SU-DHL-6 (cell line): Measurements from ENCODE around the gene BID.

Experiments used
- H2AFZ ChIP-seq: fragments of 200-600 bp; sonication (generic); 2 replicates; pipeline ENCODE4 v1.6.1; 2014; ENCODE audit warnings: low read depth, mild to moderate bottlenecking, moderate library complexity, mixed read lengths, antibody characterized with exemption, low read length; ENCODE audit not compliant: severe bottlenecking
- H3F3A ChIP-seq: fragments of 200-600 bp; shearing (Covaris generic); 2 replicates; pipeline ENCODE4 v1.6.0; 2016; ENCODE audit warnings: antibody characterized with exemption, mild to moderate bottlenecking; ENCODE audit not compliant: insufficient read depth
- H3K27ac ChIP-seq: fragments of 200-600 bp; sonication (generic); 2 replicates; pipeline ENCODE4 v1.5.1; 2016; ENCODE audit warnings: low read depth, mild to moderate bottlenecking, low read length, moderate library complexity, mixed read lengths
- H3K27me3 ChIP-seq: fragments of 200-600 bp; sonication (generic), shearing (Covaris generic); 2 replicates; pipeline ENCODE4 v1.6.0; 2014; ENCODE audit warnings: mild to moderate bottlenecking, low read length
- H3K36me3 ChIP-seq: fragments of 200-600 bp; sonication (generic); 2 replicates; pipeline ENCODE4 v1.6.1; 2014; ENCODE audit warnings: mild to moderate bottlenecking, low read length, mixed read lengths
- H3K4me2 ChIP-seq: fragments of 300-600, 200-600 bp; shearing (Covaris generic), sonication (generic); 2 replicates; pipeline ENCODE4 v1.6.0; 2014; ENCODE audit warnings: low read length, low read depth, mild to moderate bottlenecking; ENCODE audit not compliant: poor library complexity, severe bottlenecking
- H3K4me3 ChIP-seq: fragments of 200-600 bp; sonication (generic); 2 replicates; pipeline ENCODE4 v1.5.1; 2014; ENCODE audit warnings: antibody characterized with exemption, low read length, mild to moderate bottlenecking, mixed read lengths; ENCODE audit not compliant: insufficient read depth, poor library complexity, severe bottlenecking
- H3K79me2 ChIP-seq: fragments of 200-600 bp; sonication (generic); 2 replicates; pipeline ENCODE4 v1.6.1; 2014; ENCODE audit warnings: mild to moderate bottlenecking, low read length, moderate library complexity; ENCODE audit not compliant: insufficient read depth
- H3K9ac ChIP-seq: fragments of 200-600 bp; sonication (generic); 2 replicates; pipeline ENCODE4 v1.7.0; 2014; ENCODE audit warnings: mild to moderate bottlenecking, low read length
- H3K9me2 ChIP-seq: fragments of 200-600 bp; sonication (generic); replicated peaks from 2 replicates; pipeline ENCODE4 v1.6.1; 2014; ENCODE audit warnings: low read length; ENCODE audit not compliant: insufficient read depth
- H3K9me3 ChIP-seq: fragments of 200-600 bp; sonication (generic); 2 replicates; pipeline ENCODE4 v1.6.1; 2014; ENCODE audit warnings: low read length, mixed read lengths; ENCODE audit not compliant: insufficient read depth
- H4K20me1 ChIP-seq: fragments of 200-600 bp; sonication (generic); 2 replicates; pipeline ENCODE4 v1.6.1; 2014; ENCODE audit warnings: low read depth, mild to moderate bottlenecking, antibody characterized with exemption, low read length, moderate library complexity, mixed read lengths
- CTCF ChIP-seq: fragments of 200-600 bp; sonication (generic); IDR thresholded peaks from one replicate; pipeline ENCODE4 v1.5.1; 2017; ENCODE audit warnings: antibody characterized with exemption, mild to moderate bottlenecking, low read length, moderate library complexity; ENCODE audit not compliant: insufficient read depth, poor library complexity, severe bottlenecking
- EZH2phosphoT487 ChIP-seq: fragments of 200-600 bp; sonication (generic), shearing (Covaris generic); conservative IDR thresholded peaks from 2 replicates; pipeline ENCODE4 v1.6.1; 2018; ENCODE audit warnings: mild to moderate bottlenecking, antibody characterized with exemption, low read length, moderate library complexity, mixed read lengths

The BID gene

GRCh38 chr22:17695986-17696385 lies 78.3 kb downstream of the BID start:
- Histone ChIP-seq H3K4me3 (no peak overlapping the region), H3K9ac (no peak overlapping the region), H3K27me3 (no peaks in the 10 kb centered on the region), H4K20me1 (no peaks in the 10 kb centered on the region), H3K36me3 (no peaks in the 10 kb centered on the region), H3K4me2 (no peak overlapping the region), H3K79me2 (no peaks in the 10 kb centered on the region), H3K9me3 (no peaks in the 10 kb centered on the region), H2AFZ (no peak overlapping the region), H3K9me2 (no peaks in the 10 kb centered on the region), H3F3A (no peaks in the 10 kb centered on the region), H3K27ac (no peak overlapping the region)
- TF ChIP-seq CTCF (no peak), EZH2phosphoT487 (no peak)

GRCh38 chr22:17694752-17695151 lies 79.5 kb downstream of the BID start:
- H4K20me1 ChIP-seq = no peaks in the 10 kb centered on the region
- TF ChIP-seq CTCF = no peak
- no peak for TF ChIP-seq EZH2phosphoT487
- H3K4me2 ChIP-seq = no peak overlapping the region
- no peaks in the 10 kb centered on the region for H3K9me3 ChIP-seq
- H3K27me3 ChIP-seq = no peaks in the 10 kb centered on the region
- H3K36me3 ChIP-seq = no peaks in the 10 kb centered on the region
- H3F3A ChIP-seq = no peaks in the 10 kb centered on the region
- H2AFZ ChIP-seq = no peak overlapping the region
- H3K9ac ChIP-seq = no peak overlapping the region
- H3K9me2 ChIP-seq = no peaks in the 10 kb centered on the region
- H3K27ac ChIP-seq = no peak overlapping the region
- H3K79me2 ChIP-seq = no peaks in the 10 kb centered on the region
- no peak overlapping the region for H3K4me3 ChIP-seq

DNA sequence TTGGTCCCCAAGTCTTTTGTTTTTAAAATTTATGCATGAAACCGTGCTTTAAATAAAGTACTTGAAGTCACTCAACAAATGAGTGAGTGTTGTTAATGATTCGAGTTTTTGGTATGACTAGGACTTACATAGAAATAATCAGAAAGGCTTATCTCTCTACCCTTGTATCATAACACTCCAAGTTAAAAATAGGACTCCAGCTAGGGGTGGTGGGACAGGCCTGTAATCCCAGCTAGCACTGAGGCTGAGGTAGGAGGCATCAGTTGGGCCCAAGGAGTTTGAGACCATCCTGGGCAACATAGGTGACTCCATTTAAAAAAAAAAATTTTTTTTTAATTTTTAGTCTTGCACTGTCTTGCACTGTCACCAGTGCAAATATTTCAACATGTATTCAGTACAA lies 80.1 kb downstream of the BID start:
- no peak for TF ChIP-seq EZH2phosphoT487
- TF ChIP-seq CTCF = no peak
- no peaks in the 10 kb centered on the region for H3K36me3 ChIP-seq
- H4K20me1 ChIP-seq = no peaks in the 10 kb centered on the region
- no peak overlapping the region for H3K4me3 ChIP-seq
- no peak overlapping the region for H3K27ac ChIP-seq
- H3F3A ChIP-seq = no peaks in the 10 kb centered on the region
- H3K9ac ChIP-seq = no peak overlapping the region
- H3K9me2 ChIP-seq = no peaks in the 10 kb centered on the region
- no peaks in the 10 kb centered on the region for H3K27me3 ChIP-seq
- no peak overlapping the region for H2AFZ ChIP-seq
- no peaks in the 10 kb centered on the region for H3K79me2 ChIP-seq
- H3K9me3 ChIP-seq = no peaks in the 10 kb centered on the region
- no peak overlapping the region for H3K4me2 ChIP-seq

DNA sequence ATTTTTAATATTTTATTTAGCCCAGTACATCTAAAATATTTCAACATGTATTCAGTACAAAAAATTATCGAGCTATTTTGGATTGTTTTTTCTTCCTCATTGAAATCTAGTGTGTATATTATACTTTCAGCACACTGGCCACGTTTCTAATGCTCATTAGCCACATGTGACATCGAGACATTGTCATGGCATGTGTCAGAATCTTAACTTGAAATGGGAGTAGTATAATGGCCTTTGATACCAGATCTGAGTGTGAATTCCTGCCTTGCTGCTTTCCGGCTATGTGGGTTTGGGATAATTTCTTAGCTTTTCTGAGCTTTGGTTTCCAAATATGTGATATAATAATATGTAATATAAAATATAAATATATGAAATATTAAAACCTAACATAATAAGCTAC lies 81.4 kb downstream of the BID start:
- H3K36me3 ChIP-seq = no peaks in the 10 kb centered on the region
- H3K27ac ChIP-seq = no peak overlapping the region
- no peaks in the 10 kb centered on the region for H4K20me1 ChIP-seq
- no peak overlapping the region for H2AFZ ChIP-seq
- H3K4me2 ChIP-seq = no peak overlapping the region
- TF ChIP-seq EZH2phosphoT487 = no peak
- TF ChIP-seq CTCF = no peak
- H3K27me3 ChIP-seq = no peaks in the 10 kb centered on the region
- H3K9me2 ChIP-seq = no peaks in the 10 kb centered on the region
- no peaks in the 10 kb centered on the region for H3K9me3 ChIP-seq
- H3K9ac ChIP-seq = no peak overlapping the region
- H3K79me2 ChIP-seq = no peaks in the 10 kb centered on the region
- no peaks in the 10 kb centered on the region for H3F3A ChIP-seq
- H3K4me3 ChIP-seq = no peak overlapping the region
